ENCODE measurements around the gene OVOL2. TPM values are rescaled to one million over a fixed set of nuclear protein-coding genes. Genes with fewer than 3 reads are reported as not detected.
A peak's percentile ranks its signal among the peaks of the same experiment; 100 is the strongest.

Gene OVOL2
- total RNA-seq, 1 experiment from 2014 or later: 20.7 TPM

DNA sequence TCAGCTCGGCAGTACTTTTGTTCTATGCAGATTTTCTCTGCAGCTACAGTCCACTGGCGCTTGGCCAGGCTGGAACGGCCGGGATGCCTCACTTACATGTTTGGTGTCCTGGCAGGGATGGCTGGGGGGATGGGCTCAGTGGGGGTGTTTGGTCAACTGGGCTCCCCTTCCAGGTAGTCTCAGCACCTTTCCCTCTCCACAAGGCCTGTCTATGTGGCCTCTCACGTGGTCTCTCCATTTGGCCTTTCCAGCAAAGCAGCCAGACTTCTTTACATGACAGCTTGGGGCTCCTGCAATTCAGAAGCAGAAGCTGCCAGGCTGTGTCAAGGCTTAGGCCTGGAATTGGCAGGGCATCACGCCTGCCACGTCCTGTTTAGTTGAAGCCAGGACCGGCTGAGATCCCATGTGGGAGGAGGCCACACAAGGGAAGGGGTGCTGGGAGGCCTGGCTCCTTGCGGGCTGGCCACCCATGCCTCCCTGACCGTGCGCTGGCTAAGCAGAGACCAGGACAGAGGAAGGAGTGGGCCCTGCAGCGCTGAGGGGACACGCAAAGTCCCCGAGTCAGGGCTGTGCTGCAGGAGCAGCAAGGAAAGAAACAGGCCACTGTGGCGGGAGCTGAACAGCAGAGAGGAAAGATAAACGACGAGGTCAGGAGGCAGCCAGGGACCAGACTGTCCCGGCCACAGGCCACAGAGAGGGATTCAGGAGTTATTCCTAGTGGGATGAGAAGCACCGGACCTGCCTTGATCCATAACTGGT is 50.0 kb downstream of the OVOL2 start:
- no peaks in the 10 kb centered on the region for H3K27me3 ChIP-seq (ENCODE audit: insufficient read depth, low read depth)
- no peaks in the 10 kb centered on the region for H3K79me2 ChIP-seq (ENCODE audit: low read depth)
- no peak overlapping the region for H3K27ac ChIP-seq
- BruUV-seq (replicated peaks): no TSS peak
- H3K4me3 ChIP-seq: no peak overlapping the region
- H4K20me1 ChIP-seq (ENCODE audit: insufficient read depth): no peaks in the 10 kb centered on the region
- H3K36me3 ChIP-seq (ENCODE audit: low read depth): no peaks in the 10 kb centered on the region
- ChIA-PET CTCF (no interaction called here), POLR2A (ENCODE audit: unreplicated experiment) (no interaction called here)
- no peak for DNase-seq
- no peaks in the 10 kb centered on the region for H3K9me2 ChIP-seq (ENCODE audit: insufficient read depth)
- no peak for TF ChIP-seq EZH2 (IDR thresholded peaks at IDR 0.05; ENCODE audit: low read depth)
- TF ChIP-seq, protein P1, sequence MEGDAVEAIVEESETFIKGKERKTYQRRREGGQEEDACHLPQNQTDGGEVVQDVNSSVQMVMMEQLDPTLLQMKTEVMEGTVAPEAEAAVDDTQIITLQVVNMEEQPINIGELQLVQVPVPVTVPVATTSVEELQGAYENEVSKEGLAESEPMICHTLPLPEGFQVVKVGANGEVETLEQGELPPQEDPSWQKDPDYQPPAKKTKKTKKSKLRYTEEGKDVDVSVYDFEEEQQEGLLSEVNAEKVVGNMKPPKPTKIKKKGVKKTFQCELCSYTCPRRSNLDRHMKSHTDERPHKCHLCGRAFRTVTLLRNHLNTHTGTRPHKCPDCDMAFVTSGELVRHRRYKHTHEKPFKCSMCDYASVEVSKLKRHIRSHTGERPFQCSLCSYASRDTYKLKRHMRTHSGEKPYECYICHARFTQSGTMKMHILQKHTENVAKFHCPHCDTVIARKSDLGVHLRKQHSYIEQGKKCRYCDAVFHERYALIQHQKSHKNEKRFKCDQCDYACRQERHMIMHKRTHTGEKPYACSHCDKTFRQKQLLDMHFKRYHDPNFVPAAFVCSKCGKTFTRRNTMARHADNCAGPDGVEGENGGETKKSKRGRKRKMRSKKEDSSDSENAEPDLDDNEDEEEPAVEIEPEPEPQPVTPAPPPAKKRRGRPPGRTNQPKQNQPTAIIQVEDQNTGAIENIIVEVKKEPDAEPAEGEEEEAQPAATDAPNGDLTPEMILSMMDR (conservative IDR thresholded peaks at IDR 0.05): no peak
- H3F3A ChIP-seq (ENCODE audit: insufficient read depth, low read depth): peaks cover 23% of the 10 kb centered on the region
- no peak overlapping the region for H3K4me2 ChIP-seq
- H2AFZ ChIP-seq: no peak overlapping the region
- H3K4me1 ChIP-seq (replicated peaks; ENCODE audit: insufficient read depth): peaks cover 30% of the 10 kb centered on the region
- intact Hi-C loops (cut with micrococcal nuclease; ENCODE audit: unreplicated experiment): loop anchor here (5.0 kb wide), 1 partner anchor 50 kb away; the partner anchor contains the start of gene OVOL2
- no peaks in the 10 kb centered on the region for H3K9me3 ChIP-seq (ENCODE audit: insufficient read depth, low read depth)

DNA sequence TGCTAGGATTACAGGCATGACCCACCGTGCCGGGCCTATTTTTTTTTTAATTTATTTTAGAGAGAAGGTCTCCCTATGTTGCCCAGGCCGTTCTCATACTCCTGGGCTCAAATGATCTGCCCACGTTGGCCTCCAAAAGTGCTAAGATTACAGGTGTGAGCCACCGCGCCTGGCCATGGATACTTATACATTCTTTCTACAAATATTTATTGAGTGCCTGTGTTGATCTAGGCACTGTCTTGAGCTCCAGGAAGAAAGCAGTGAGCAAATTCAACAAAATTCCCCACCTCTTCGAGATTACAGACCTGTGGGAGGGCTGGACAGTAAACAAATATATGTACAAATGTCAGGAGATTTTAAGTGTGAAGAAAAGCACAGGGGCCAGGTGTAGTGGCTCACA is 51.0 kb downstream of the OVOL2 start:
- H4K20me1 ChIP-seq (ENCODE audit: insufficient read depth): no peaks in the 10 kb centered on the region
- TF ChIP-seq, protein P1 (conservative IDR thresholded peaks at IDR 0.05): no peak
- TF ChIP-seq EZH2 (IDR thresholded peaks at IDR 0.05; ENCODE audit: low read depth): no peak
- H3K4me3 ChIP-seq: no peak overlapping the region
- H3K9me2 ChIP-seq (ENCODE audit: insufficient read depth): no peaks in the 10 kb centered on the region
- peaks cover 28% of the 10 kb centered on the region for H3F3A ChIP-seq (ENCODE audit: insufficient read depth, low read depth)
- no peak overlapping the region for H3K4me2 ChIP-seq
- no peak overlapping the region for H2AFZ ChIP-seq
- peak overlapping the region; percentile 6; the same call in 1 of the 2 replicates for H3K27ac ChIP-seq
- ChIA-PET POLR2A (ENCODE audit: unreplicated experiment) (no interaction called here), CTCF (no interaction called here)
- peaks cover 33% of the 10 kb centered on the region for H3K4me1 ChIP-seq (replicated peaks; ENCODE audit: insufficient read depth)
- no peaks in the 10 kb centered on the region for H3K27me3 ChIP-seq (ENCODE audit: insufficient read depth, low read depth)
- H3K9me3 ChIP-seq (ENCODE audit: insufficient read depth, low read depth): no peaks in the 10 kb centered on the region
- H3K79me2 ChIP-seq (ENCODE audit: low read depth): no peaks in the 10 kb centered on the region
- no peaks in the 10 kb centered on the region for H3K36me3 ChIP-seq (ENCODE audit: low read depth)
- DNase-seq: peak in 1 of 2 experiments; percentile 52
- intact Hi-C loops (cut with micrococcal nuclease; ENCODE audit: unreplicated experiment): loop anchor here (5.0 kb wide), 1 partner anchor 51 kb away; the partner anchor contains the start of gene OVOL2
- no TSS peak for BruUV-seq (replicated peaks)

DNA sequence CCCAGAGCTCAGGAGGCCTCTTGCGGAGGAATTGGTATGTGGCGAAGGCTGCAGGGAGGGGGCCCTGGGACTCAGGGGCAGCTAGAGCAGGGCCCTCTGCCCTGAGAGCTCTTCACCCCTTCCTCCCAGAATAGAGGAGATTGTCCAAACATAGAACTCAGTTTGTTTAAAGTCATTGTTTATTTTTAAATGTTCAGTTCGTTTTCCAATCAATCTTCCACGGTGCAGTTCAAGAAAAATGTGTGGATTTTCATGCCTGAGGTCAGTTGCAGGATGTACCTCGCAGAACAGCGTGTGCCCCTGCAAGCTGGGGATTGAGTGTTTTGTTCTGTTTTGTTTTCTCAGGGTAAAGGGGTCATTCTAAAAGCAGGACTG is 51.7 kb downstream of the OVOL2 start:
- intact Hi-C loops (cut with micrococcal nuclease; ENCODE audit: unreplicated experiment): loop anchor here (5.0 kb wide), 1 partner anchor 51 kb away; the partner anchor contains the start of gene OVOL2
- ChIA-PET POLR2A (ENCODE audit: unreplicated experiment) (no interaction called here), CTCF (interaction anchor here (0.7 kb wide), 1 partner anchor 1462 kb away, joined by 6 read pairs; no protein-coding TSS in a partner anchor)
- peaks cover 35% of the 10 kb centered on the region for H3F3A ChIP-seq (ENCODE audit: insufficient read depth, low read depth)
- no peak for DNase-seq
- peak overlapping the region; percentile 41 for H3K4me2 ChIP-seq
- no peaks in the 10 kb centered on the region for H4K20me1 ChIP-seq (ENCODE audit: insufficient read depth)
- no TSS peak for BruUV-seq (replicated peaks)
- no peaks in the 10 kb centered on the region for H3K27me3 ChIP-seq (ENCODE audit: insufficient read depth, low read depth)
- TF ChIP-seq, protein P1 (conservative IDR thresholded peaks at IDR 0.05): no peak
- no peak for TF ChIP-seq EZH2 (IDR thresholded peaks at IDR 0.05; ENCODE audit: low read depth)
- no peaks in the 10 kb centered on the region for H3K36me3 ChIP-seq (ENCODE audit: low read depth)
- H3K4me1 ChIP-seq (replicated peaks; ENCODE audit: insufficient read depth): peaks cover 40% of the 10 kb centered on the region
- no peaks in the 10 kb centered on the region for H3K9me3 ChIP-seq (ENCODE audit: insufficient read depth, low read depth)
- H3K4me3 ChIP-seq: no peak overlapping the region
- peak overlapping the region; percentile 78 for H3K27ac ChIP-seq
- no peaks in the 10 kb centered on the region for H3K9me2 ChIP-seq (ENCODE audit: insufficient read depth)
- H2AFZ ChIP-seq: no peak overlapping the region
- no peaks in the 10 kb centered on the region for H3K79me2 ChIP-seq (ENCODE audit: low read depth)
